SU-DHL-6 (cell line): Measurements from ENCODE around the gene CASS4.

Experiments
- EZH2phosphoT487 ChIP-seq: fragments of 200-600 bp; sonication (generic), shearing (Covaris generic); conservative IDR thresholded peaks from 2 replicates; pipeline ENCODE4 v1.6.1; 2018; ENCODE audit warnings: mild to moderate bottlenecking, antibody characterized with exemption, low read length, moderate library complexity, mixed read lengths
- TF ChIP-seq, protein P1 (sequence below): fragments of 200-600 bp; sonication (generic); IDR thresholded peaks from one replicate; pipeline ENCODE4 v1.5.1; 2017; ENCODE audit warnings: antibody characterized with exemption, mild to moderate bottlenecking, low read length, moderate library complexity; ENCODE audit not compliant: insufficient read depth, poor library complexity, severe bottlenecking

DNA sequence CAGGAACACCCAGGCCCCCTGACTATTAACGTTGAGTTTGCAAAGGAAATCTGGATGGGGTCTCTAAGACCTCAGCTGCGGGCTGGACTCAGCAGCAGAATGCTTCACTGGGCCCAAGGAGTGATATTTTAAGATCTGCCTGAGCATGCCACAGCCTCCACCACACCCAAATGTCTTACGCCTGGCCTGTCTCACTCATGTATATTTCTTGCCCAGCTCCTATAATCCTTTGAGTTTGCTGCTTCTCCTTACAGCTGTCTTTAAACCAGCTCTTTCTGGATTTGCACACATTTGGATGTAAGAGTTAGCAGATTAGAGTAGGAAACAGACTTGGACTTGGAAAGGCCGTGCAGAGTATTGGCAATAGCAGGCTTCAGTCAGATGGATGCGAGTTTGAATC lies 16.4 kb downstream of the CASS4 start:
- TF ChIP-seq, protein P1, sequence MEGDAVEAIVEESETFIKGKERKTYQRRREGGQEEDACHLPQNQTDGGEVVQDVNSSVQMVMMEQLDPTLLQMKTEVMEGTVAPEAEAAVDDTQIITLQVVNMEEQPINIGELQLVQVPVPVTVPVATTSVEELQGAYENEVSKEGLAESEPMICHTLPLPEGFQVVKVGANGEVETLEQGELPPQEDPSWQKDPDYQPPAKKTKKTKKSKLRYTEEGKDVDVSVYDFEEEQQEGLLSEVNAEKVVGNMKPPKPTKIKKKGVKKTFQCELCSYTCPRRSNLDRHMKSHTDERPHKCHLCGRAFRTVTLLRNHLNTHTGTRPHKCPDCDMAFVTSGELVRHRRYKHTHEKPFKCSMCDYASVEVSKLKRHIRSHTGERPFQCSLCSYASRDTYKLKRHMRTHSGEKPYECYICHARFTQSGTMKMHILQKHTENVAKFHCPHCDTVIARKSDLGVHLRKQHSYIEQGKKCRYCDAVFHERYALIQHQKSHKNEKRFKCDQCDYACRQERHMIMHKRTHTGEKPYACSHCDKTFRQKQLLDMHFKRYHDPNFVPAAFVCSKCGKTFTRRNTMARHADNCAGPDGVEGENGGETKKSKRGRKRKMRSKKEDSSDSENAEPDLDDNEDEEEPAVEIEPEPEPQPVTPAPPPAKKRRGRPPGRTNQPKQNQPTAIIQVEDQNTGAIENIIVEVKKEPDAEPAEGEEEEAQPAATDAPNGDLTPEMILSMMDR: no peak
- no peak for TF ChIP-seq EZH2phosphoT487
